GM18873 (cell line): Measurements from ENCODE around the gene PCDH8.
"Not testable (repeated sequence)": the region's sequence is repeated elsewhere in the genome, so short reads cannot be mapped to it uniquely, and the experiment has no call there.

Experiments used
- ATAC-seq: cut with Tn5 transposase; IDR thresholded peaks from one replicate; pipeline ENCODE4 v1.9.1; 2021; ENCODE audit warnings: mild to moderate bottlenecking, moderate library complexity, moderate number of reproducible peaks; ENCODE audit not compliant: unreplicated experiment, low FRiP score

PCDH8 gene

GRCh38 chr13:52830946-52831345 lies 17.5 kb downstream of the PCDH8 start:
- ATAC-seq = no peak

- no peak for ATAC-seq
Observed at GRCh38 chr13:52827839-52828238, 20.6 kb downstream of the PCDH8 start.

- ATAC-seq = not testable (repeated sequence)
Observed at GRCh38 chr13:52817886-52818285, 30.6 kb downstream of the PCDH8 start.

- no peak for ATAC-seq
Observed at GRCh38 chr13:52815330-52815729, 33.1 kb downstream of the PCDH8 start.

GRCh38 chr13:52812941-52813340 lies 35.5 kb downstream of the PCDH8 start:
- no peak for ATAC-seq

- no peak for ATAC-seq
Observed at GRCh38 chr13:52811841-52812240, 36.6 kb downstream of the PCDH8 start.

- ATAC-seq = no peak
Observed at GRCh38 chr13:52810526-52810925, 37.9 kb downstream of the PCDH8 start.

GRCh38 chr13:52810011-52810410 lies 38.4 kb downstream of the PCDH8 start:
- no peak for ATAC-seq

- no peak for ATAC-seq
Observed at GRCh38 chr13:52809310-52809769, 39.1 kb downstream of the PCDH8 start.

GRCh38 chr13:52808842-52809219 lies 39.6 kb downstream of the PCDH8 start:
- no peak for ATAC-seq

- no peak for ATAC-seq
Observed at GRCh38 chr13:52806029-52806428, 42.4 kb downstream of the PCDH8 start.

GRCh38 chr13:52804202-52804641 lies 44.2 kb downstream of the PCDH8 start:
- no peak for ATAC-seq

GRCh38 chr13:52800856-52801255 lies 47.6 kb downstream of the PCDH8 start:
- ATAC-seq = no peak

GRCh38 chr13:52798770-52799430 lies 49.5 kb downstream of the PCDH8 start:
- ATAC-seq = no peak

- no peak for ATAC-seq
Observed at GRCh38 chr13:52797176-52797575, 51.3 kb downstream of the PCDH8 start.

- ATAC-seq = no peak
Observed at GRCh38 chr13:52794589-52794988, 53.9 kb downstream of the PCDH8 start.

- no peak for ATAC-seq
Observed at GRCh38 chr13:52793515-52794061, 54.9 kb downstream of the PCDH8 start.
